GM12878 (cell line): ENCODE measurements around the gene PTGES3L. TPM values are rescaled to one million over a fixed set of nuclear protein-coding genes. Genes with fewer than 3 reads are reported as not detected.
"Not testable (repeated sequence)": the region's sequence is repeated elsewhere in the genome, so short reads cannot be mapped to it uniquely, and the experiment has no call there.

ENCODE experiments used
- ATAC-seq: fragments of 200-7000 bp; cut with Tn5 transposase; 3 replicates; pipeline ENCODE4 v1.9.1; 2020; ENCODE audit warnings: mild to moderate bottlenecking, moderate library complexity
- BruUV-seq: library from RNA; stranded (reverse); fragments of 400-500 nt; replicated peaks from 2 replicates; lab custom pipeline; 2021; lab: Mats Ljungman, UMichigan
- CTCF ChIA-PET: fragments of 300-600 bp; sonication (Branson Sonifier 250); formaldehyde crosslinking; extraction: SDS; loops from one replicate; lab custom pipeline; 2021; ENCODE audit warnings: inconsistent platforms; lab: Yijun Ruan, JAX
- POLR2A ChIA-PET: fragments of 350-600 bp; formaldehyde crosslinking; extraction: SDS; loops from one replicate; lab custom pipeline; 2021; ENCODE audit warnings: inconsistent platforms; lab: Charles Lee
- RAD21 ChIA-PET: fragments of 300-600 bp; sonication (Branson Sonifier 250); formaldehyde crosslinking; loops from one replicate; lab custom pipeline; 2023; ENCODE audit warnings: antibody characterized with exemption; ENCODE audit not compliant: unreplicated experiment; lab: Charles Lee
- SMC1A ChIA-PET: fragments of 300-600 bp; sonication (Branson Sonifier 250); formaldehyde crosslinking; loops from one replicate; lab custom pipeline; 2023; ENCODE audit not compliant: unreplicated experiment, uncharacterized antibody; lab: Charles Lee
- DNase-seq: peaks from one replicate; pipeline ENCODE4 v3.0.0-alpha.2; 2011; ENCODE audit warnings: low read depth, low spot score
- FAIRE-seq: peaks from 3 replicates; lab custom pipeline; 2011; peaks lifted over from hg19 to GRCh38; lab: Jason Lieb, UNC
- H2AFZ ChIP-seq: 2 replicates; pipeline ENCODE4 v1.6.0; 2011; ENCODE audit warnings: low read depth, low read length, control low read depth; ENCODE audit not compliant: control insufficient read depth
- H3K27ac ChIP-seq: 2 replicates; pipeline ENCODE4 v1.5.1; 2011; ENCODE audit warnings: control low read depth; ENCODE audit not compliant: control insufficient read depth, insufficient read depth
- H3K27me3 ChIP-seq, 2 experiments: replicated peaks in 1 of 2; 2 replicates each; pipeline versions ENCODE4 v1.6.0 to v1.6.1; 2011; ENCODE audit warnings: low read length in 1 of 2; ENCODE audit not compliant: control insufficient read depth in 2 of 2, insufficient read depth in 2 of 2
- H3K36me3 ChIP-seq, 2 experiments: 2 replicates each; pipeline ENCODE4 v1.5.1; 2011; ENCODE audit warnings: low read length in 1 of 2; ENCODE audit not compliant: control insufficient read depth in 2 of 2, insufficient read depth in 2 of 2
- H3K4me1 ChIP-seq: 2 replicates; pipeline ENCODE4 v1.6.1; 2011; ENCODE audit warnings: mild to moderate bottlenecking, low read length, moderate library complexity, mixed read lengths; ENCODE audit not compliant: control insufficient read depth, insufficient read depth
- H3K4me2 ChIP-seq: 2 replicates; pipeline ENCODE4 v1.6.0; 2011; ENCODE audit warnings: control low read depth; ENCODE audit not compliant: control insufficient read depth, insufficient read depth
- H3K4me3 ChIP-seq: fragments of 200-600 bp; sonication (generic); 2 replicates; pipeline ENCODE4 v1.5.1; 2016
- H3K79me2 ChIP-seq: 2 replicates; pipeline ENCODE4 v1.6.0; 2011; ENCODE audit warnings: low read length; ENCODE audit not compliant: control insufficient read depth, insufficient read depth
- H3K9ac ChIP-seq: 2 replicates; pipeline ENCODE4 v1.8.0; 2011; ENCODE audit warnings: low read length, control low read depth, mixed read lengths; ENCODE audit not compliant: control insufficient read depth, insufficient read depth
- H3K9me3 ChIP-seq: replicated peaks from 3 replicates; pipeline ENCODE4 v1.5.1; 2011; ENCODE audit warnings: mild to moderate bottlenecking, low read length; ENCODE audit not compliant: control insufficient read depth, insufficient read depth
- H4K20me1 ChIP-seq: 2 replicates; pipeline ENCODE4 v1.6.0; 2011; ENCODE audit not compliant: control insufficient read depth, insufficient read depth
- ASH2L ChIP-seq: fragments of 300-600, 200-600 bp; sonication (generic); IDR thresholded peaks from 2 replicates; pipeline ENCODE4 v1.6.1; 2017; ENCODE audit warnings: low read depth, mild to moderate bottlenecking, borderline replicate concordance
- BRCA1 ChIP-seq: IDR thresholded peaks from 2 replicates; pipeline ENCODE4 v1.6.1; 2011; ENCODE audit warnings: low read depth, low read length, improper control_type of control experiment
- IKZF1 ChIP-seq: fragments of 450-650 bp; conservative IDR thresholded peaks from 2 replicates; pipeline ENCODE4 v1.6.1; 2017; ENCODE audit warnings: antibody characterized with exemption, mild to moderate bottlenecking
- LARP7 ChIP-seq: fragments of 450-650 bp; IDR thresholded peaks from 2 replicates; pipeline ENCODE4 v1.6.1; 2017; ENCODE audit warnings: mild to moderate bottlenecking
- MAX ChIP-seq: IDR thresholded peaks from 2 replicates; pipeline ENCODE4 v1.6.1; 2012; ENCODE audit warnings: low read depth, low read length, improper control_type of control experiment
- NBN ChIP-seq: fragments of 450-650 bp; IDR thresholded peaks from 2 replicates; pipeline ENCODE4 v1.6.1; 2016
- NRF1 ChIP-seq: conservative IDR thresholded peaks from 2 replicates; pipeline ENCODE4 v1.6.1; 2011; ENCODE audit warnings: mild to moderate bottlenecking, low read depth, low read length, improper control_type of control experiment
- PAX5 ChIP-seq: IDR thresholded peaks from 2 replicates; pipeline ENCODE4 v1.6.1; 2011; ENCODE audit warnings: low read depth, low read length, borderline replicate concordance
- PML ChIP-seq: IDR thresholded peaks from 2 replicates; pipeline ENCODE4 v1.6.1; 2012; ENCODE audit warnings: low read length, inconsistent platforms
- STAT1 ChIP-seq: fragments of 450-650 bp; conservative IDR thresholded peaks from 2 replicates; pipeline ENCODE4 v1.6.1; 2014; ENCODE audit warnings: antibody characterized with exemption, mild to moderate bottlenecking
- WGBS: methylation state at CpG from one replicate; pipeline ENCODE4 v1.1.6; 2016; ENCODE audit warnings: low lambda C conversion rate; ENCODE audit not compliant: insufficient replicate concordance, insufficient coverage; ENCODE audit errors: missing lambda C conversion rate; 5-methylcytosine and 5-hydroxymethylcytosine counted together
- in situ Hi-C: fragments of 300-500 bp; cut with MboI; formaldehyde crosslinking; loops from 9 replicates; pipeline ENCODE4 v1.14.3; 2018; ENCODE audit warnings: mixed read lengths
- intact Hi-C: fragments of 100-400 bp; cut with micrococcal nuclease; formaldehyde crosslinking; loops from one replicate; pipeline ENCODE4 v1.14.2; 2022; ENCODE audit not compliant: unreplicated experiment
- polyA plus RNA-seq, 11 experiments: library from polyadenylated mRNA; depleted of rRNA in 4 of 11; unstranded in 6 of 11; stranded (reverse) in 5 of 11; fragments of >200 nt; fragmentation: Nextera tagmentation in 4 of 11; fragmentation: Illumina TruSeq in 1 of 11; extraction: Ambion mirVana in 4 of 11; extraction: Trizol in 1 of 11; gene quantifications; 1 replicate in 1 of 11; 2 replicates in 10 of 11; pipeline versions ENCODE4 v1.2.1 to v1.2.3, GENCODE V29; 2011 to 2016; ENCODE audit warnings: inconsistent platforms in 2 of 11, missing spikeins in 2 of 11, low read depth in 1 of 11
- total RNA-seq, 4 experiments: library from RNA; depleted of rRNA in 3 of 4; stranded (reverse); fragments of >200 nt in 3 of 4; fragmentation: Illumina TruSeq in 1 of 4; extraction: Trizol in 1 of 4; gene quantifications; 2 replicates each; pipeline versions ENCODE4 v1.2.1 to v1.2.3, GENCODE V29; 2013 to 2021

Gene PTGES3L
- total and polyA plus RNA-seq, 10 of the 15 experiments (the other 5 are each of a cell fraction or from before 2014, with no cell fraction given): 0.11 to 2.3 (median 0.98) TPM

DNA sequence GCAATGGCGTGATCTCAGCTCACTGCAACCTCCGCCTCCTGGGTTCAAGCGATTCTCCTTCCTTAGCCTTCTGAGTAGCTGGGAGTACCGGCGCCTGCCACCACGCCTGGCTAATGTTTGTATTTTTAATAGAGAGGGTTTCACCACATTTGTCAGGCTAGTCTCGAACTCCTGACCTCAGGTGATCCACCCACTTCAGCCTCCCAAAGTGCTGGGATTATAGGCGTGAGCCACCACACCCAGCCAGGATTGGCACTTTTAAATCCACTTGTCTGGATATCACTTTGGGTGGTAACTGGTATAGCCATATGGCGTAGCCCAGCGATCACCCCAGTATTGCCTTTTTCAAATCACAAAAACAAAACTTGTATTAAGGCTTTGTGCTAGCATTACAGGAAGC lies 14.0 kb upstream of the PTGES3L start:
- WGBS: 87% methylated on average over 10 of the region's 10 CpGs
- H3K79me2 ChIP-seq, H3K4me3 ChIP-seq, H3K9me3 ChIP-seq, H3K27ac ChIP-seq, H3K4me1 ChIP-seq, CTCF ChIA-PET, DNase-seq, FAIRE-seq, POLR2A ChIA-PET, RAD21 ChIA-PET, BruUV-seq, ATAC-seq, H4K20me1 ChIP-seq, in situ Hi-C loops, H3K9ac ChIP-seq, H3K4me2 ChIP-seq, H3K27me3 ChIP-seq, H2AFZ ChIP-seq: not testable (repeated sequence)
- intact Hi-C loops: loop anchor here (10.0 kb wide), 1 partner anchor 149 kb away; the partner anchor contains the start of gene AOC2
- H3K36me3 ChIP-seq: peaks cover 10 to 20% of the 10 kb centered on the region in 2 experiments; a peak in 3 of 4 replicates
- SMC1A ChIA-PET: interaction anchor here (0.9 kb wide), 1 partner anchor 10 kb away, joined by 3 read pairs; no protein-coding TSS in a partner anchor

- WGBS: 72% methylated on average over 5 of the region's 5 CpGs
- in situ Hi-C loops (no loop called here), intact Hi-C loops (loop anchor here (10.0 kb wide), 1 partner anchor 148 kb away; the partner anchor contains the start of gene AOC2)
- H2AFZ ChIP-seq: no peak overlapping the region
- ChIA-PET CTCF (no interaction called here), SMC1A (no interaction called here), RAD21 (interaction anchor here (0.6 kb wide), 1 partner anchor 858 kb away, joined by 3 read pairs; no protein-coding TSS in a partner anchor), POLR2A (interaction anchor here (0.5 to 0.6 kb wide), 2 partner anchors 16 to 349 kb away, joined by 3 read pairs; no protein-coding TSS in a partner anchor)
- peaks cover 10 to 23% of the 10 kb centered on the region in 2 experiments for H3K36me3 ChIP-seq
- no peak for DNase-seq
- H3K4me3 ChIP-seq: no peak overlapping the region
- H3K27me3 ChIP-seq: no peaks in the 10 kb centered on the region
- FAIRE-seq: no peak
- H3K79me2 ChIP-seq: no peaks in the 10 kb centered on the region; the same call in 1 of the 2 replicates
- H3K9ac ChIP-seq: no peak overlapping the region
- TSS peak; percentile 49 for BruUV-seq
- no peak for TF ChIP-seq ASH2L
- TF ChIP-seq LARP7: no peak
- no peak for TF ChIP-seq MAX
- no peak for TF ChIP-seq PAX5
- no peak for TF ChIP-seq NRF1
- TF ChIP-seq STAT1: no peak
- TF ChIP-seq NBN: no peak
- no peak for TF ChIP-seq BRCA1
- TF ChIP-seq IKZF1: no peak
- no peak for TF ChIP-seq PML
- no peak overlapping the region for H3K27ac ChIP-seq
- H3K9me3 ChIP-seq: no peaks in the 10 kb centered on the region
- no peaks in the 10 kb centered on the region for H4K20me1 ChIP-seq
- H3K4me2 ChIP-seq: no peak overlapping the region
- no peaks in the 10 kb centered on the region for H3K4me1 ChIP-seq
- no peak for ATAC-seq
These were observed 13.0 kb upstream of the PTGES3L start for GRCh38 chr17:42992872-42993271.
